Adrenal gland (tissue), 12 donors: ENCODE measurements around the gene GPR176. TPM values are rescaled to one million over a fixed set of nuclear protein-coding genes. Genes with fewer than 3 reads are reported as not detected.

ENCODE experiments used
- DNase-seq, 7 donors: peaks; one replicate each; pipeline ENCODE4 v3.0.0-alpha.2; 2019 to 2020
- H3K27ac ChIP-seq, 5 donors: fragments of 200-600 bp; sonication (generic) in 4 of 5; 1 replicate in 3 of 5; 2 replicates in 2 of 5; pipeline versions ENCODE4 v1.5.1 to v1.8.0; 2016 to 2020; ENCODE audit warnings: mild to moderate bottlenecking in 1 of 5
- H3K27me3 ChIP-seq: fragments of 200-600 bp; 2 replicates; pipeline ENCODE4 v1.8.0; 2021
- H3K36me3 ChIP-seq, 2 donors: fragments of 200-600 bp; replicated peaks in 1 of 2; 1 replicate in 1 of 2; 2 replicates in 1 of 2; pipeline versions ENCODE4 v1.5.1 to v1.8.0; 2018 to 2022
- H3K4me1 ChIP-seq, 2 donors: fragments of 200-600 bp; replicated peaks in 1 of 2; 1 replicate in 1 of 2; 2 replicates in 1 of 2; pipeline versions ENCODE4 v1.5.1 to v1.8.0; 2018 to 2021
- H3K4me3 ChIP-seq, 4 donors: fragments of 200-600 bp; sonication (generic) in 3 of 4; one replicate each; pipeline ENCODE4 v1.5.1; 2016 to 2018
- H3K9me3 ChIP-seq, 3 donors: fragments of 200-600 bp; sonication (generic) in 1 of 3; replicated peaks in 1 of 3; 1 replicate in 2 of 3; 2 replicates in 1 of 3; pipeline versions ENCODE4 v1.5.1 to v1.8.0; 2016 to 2021
- POLR2A ChIP-seq, 2 donors: fragments of 450-650 bp; IDR thresholded peaks; one replicate each; pipeline ENCODE4 v1.6.1; 2017; ENCODE audit warnings: antibody characterized with exemption in 2 of 2, mild to moderate bottlenecking in 2 of 2, moderate library complexity in 1 of 2
- WGBS, 4 donors: extraction: QIAGEN DNeasy Blood & Tissue Kit in 2 of 4; methylation state at CpG; one replicate each; pipeline versions ENCODE4 v1.1.5 to v1.1.7; 2013 to 2017; 5-methylcytosine and 5-hydroxymethylcytosine counted together
- intact Hi-C, 2 donors: fragments of 100-400 bp; cut with DNase I; formaldehyde crosslinking; loops; one replicate each; pipeline versions ENCODE4 v1.14.1 to v1.15.0; 2022 to 2023
- polyA plus RNA-seq, 3 donors: library from polyadenylated mRNA; stranded (reverse); fragments of 200-250 nt in 2 of 3; fragments of 350-450 nt in 1 of 3; fragmentation: Illumina TruSeq in 1 of 3; extraction: RNeasy Lipid Tissue Mini Kit (QIAGEN cat#74804) in 1 of 3; gene quantifications; one replicate each; pipeline ENCODE4 v1.2.3, GENCODE V29; 2013 to 2014
- total RNA-seq, 9 donors: library from RNA; depleted of rRNA in 4 of 9; stranded (reverse); fragments of >200 nt in 4 of 9; fragments of 120-200 nt in 1 of 9; fragmentation: NEBNext Ultra II Directional in 1 of 9; extraction: Animal tissue kit (Norgen Biotek cat#: 25700) in 1 of 9; gene quantifications; one replicate each; pipeline versions ENCODE4 v1.1.0 to v1.2.4, GENCODE V29; 2013 to 2023
- TF ChIP-seq, protein P1 (sequence below), 6 experiments: fragments of 450-650 bp in 4 of 6; fragments of 200-600 bp in 2 of 6; sonication (generic) in 1 of 6; IDR thresholded peaks; 1 replicate in 5 of 6; 2 replicates in 1 of 6; pipeline versions ENCODE4 v1.5.1 to v1.8.0; 2016 to 2021; ENCODE audit warnings: antibody characterized with exemption in 6 of 6, mild to moderate bottlenecking in 2 of 6, moderate library complexity in 1 of 6
- donor health status: healthy with polysubstance abuse.
- donor health status: Bipolar disorder and iron deficiency.
- donor health status: DM: yes; HTN: yes; CAD: no.
- donor health status: DM: no; HTN: no; CAD: no.
- donor health status: DM: no; HTN: no; CAD: no.
- donor health status: DM: yes; HTN: yes; CAD: no.

GPR176 gene
- total and polyA plus RNA-seq, 12 donors, result 1.4 to 12.7 (median 5.6) TPM

DNA sequence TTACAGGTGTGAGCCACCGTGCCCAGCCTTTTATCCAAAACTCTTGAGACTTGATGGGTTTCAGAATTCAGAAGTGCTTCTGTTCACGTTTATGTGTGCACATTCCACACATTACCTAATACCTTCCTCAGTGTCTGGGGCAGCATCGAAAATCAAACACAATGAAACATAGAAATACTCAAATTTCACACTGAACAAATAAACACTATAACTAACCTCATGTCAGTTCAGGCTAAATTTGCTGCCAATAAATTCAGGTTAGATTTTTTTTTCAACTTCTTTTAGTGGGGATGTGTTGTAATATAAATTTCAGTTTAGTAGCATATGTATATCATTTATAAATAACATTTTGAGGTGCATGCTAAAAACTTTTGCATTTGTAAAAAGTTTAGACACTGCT, 16.6 kb upstream of the GPR176 start:
- 81 to 90% (median 88%) methylated on average over 3 of the region's 3 CpGs for WGBS, 4 donors
- DNase-seq, result no peak
- no peak for TF ChIP-seq POLR2A (IDR thresholded peaks at IDR 0.05)
- Histone ChIP-seq H3K9me3 (no peaks in the 10 kb centered on the region), H3K27ac (no peak overlapping the region), H3K4me3 (no peak overlapping the region), H3K36me3 (no peaks in the 10 kb centered on the region), H3K27me3 (no peaks in the 10 kb centered on the region), H3K4me1 (peaks cover 0 to 16% of the 10 kb centered on the region in 2 donors)
- intact Hi-C loops, result no loop called here

DNA sequence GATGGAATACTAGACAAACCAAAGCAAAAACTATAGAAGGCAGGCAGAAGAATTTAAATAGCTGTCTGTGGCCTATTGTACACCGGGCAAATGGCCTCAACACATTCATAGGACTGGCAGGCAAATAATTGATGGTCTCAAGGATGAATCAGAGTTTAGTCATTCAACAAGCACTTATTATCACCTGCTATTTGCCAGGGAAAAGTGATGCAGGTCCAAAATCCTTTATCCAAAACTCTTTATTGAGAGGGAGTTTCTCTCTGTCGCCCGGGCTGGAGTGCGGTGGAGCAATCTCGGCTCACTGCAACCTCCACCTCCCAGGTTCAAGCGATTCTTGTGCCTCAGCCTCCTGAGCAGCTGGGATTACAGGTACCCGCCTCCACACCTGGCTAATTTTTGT, 16.1 kb upstream of the GPR176 start:
- H3K9me3 ChIP-seq, result no peaks in the 10 kb centered on the region
- peaks cover 0 to 16% of the 10 kb centered on the region in 2 donors for H3K4me1 ChIP-seq
- H3K27ac ChIP-seq, result no peak overlapping the region
- no peak overlapping the region for H3K4me3 ChIP-seq
- DNase-seq, result no peak
- H3K27me3 ChIP-seq, result no peaks in the 10 kb centered on the region
- WGBS, 4 donors, result 88 to 91% (median 91%) methylated on average over 7 of the region's 7 CpGs
- no peak for TF ChIP-seq POLR2A (IDR thresholded peaks at IDR 0.05)
- TF ChIP-seq, protein P1, sequence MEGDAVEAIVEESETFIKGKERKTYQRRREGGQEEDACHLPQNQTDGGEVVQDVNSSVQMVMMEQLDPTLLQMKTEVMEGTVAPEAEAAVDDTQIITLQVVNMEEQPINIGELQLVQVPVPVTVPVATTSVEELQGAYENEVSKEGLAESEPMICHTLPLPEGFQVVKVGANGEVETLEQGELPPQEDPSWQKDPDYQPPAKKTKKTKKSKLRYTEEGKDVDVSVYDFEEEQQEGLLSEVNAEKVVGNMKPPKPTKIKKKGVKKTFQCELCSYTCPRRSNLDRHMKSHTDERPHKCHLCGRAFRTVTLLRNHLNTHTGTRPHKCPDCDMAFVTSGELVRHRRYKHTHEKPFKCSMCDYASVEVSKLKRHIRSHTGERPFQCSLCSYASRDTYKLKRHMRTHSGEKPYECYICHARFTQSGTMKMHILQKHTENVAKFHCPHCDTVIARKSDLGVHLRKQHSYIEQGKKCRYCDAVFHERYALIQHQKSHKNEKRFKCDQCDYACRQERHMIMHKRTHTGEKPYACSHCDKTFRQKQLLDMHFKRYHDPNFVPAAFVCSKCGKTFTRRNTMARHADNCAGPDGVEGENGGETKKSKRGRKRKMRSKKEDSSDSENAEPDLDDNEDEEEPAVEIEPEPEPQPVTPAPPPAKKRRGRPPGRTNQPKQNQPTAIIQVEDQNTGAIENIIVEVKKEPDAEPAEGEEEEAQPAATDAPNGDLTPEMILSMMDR (IDR thresholded peaks at IDR 0.05), result no peak
- H3K36me3 ChIP-seq, result no peaks in the 10 kb centered on the region
- intact Hi-C loops, result no loop called here

DNA sequence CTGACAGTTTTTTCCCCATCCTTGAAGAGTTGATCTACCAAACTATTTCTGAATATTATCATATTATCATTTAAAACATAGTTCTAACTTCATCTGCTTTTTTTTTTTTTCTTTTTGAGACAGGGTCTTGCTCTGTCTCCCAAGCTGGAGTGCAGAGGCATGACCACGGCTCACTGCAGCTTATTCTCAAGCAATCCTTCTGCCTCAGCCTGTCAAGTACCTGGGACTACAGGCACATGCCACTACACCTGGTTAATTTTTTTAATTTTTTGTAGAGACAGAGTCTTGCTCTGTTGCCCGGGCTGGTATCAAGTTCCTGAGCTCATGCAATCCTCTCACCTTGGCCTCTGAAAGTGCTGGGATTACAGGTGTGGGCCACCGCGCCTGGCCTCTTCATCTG, 15.2 kb upstream of the GPR176 start:
- no peak overlapping the region for H3K4me3 ChIP-seq
- H3K4me1 ChIP-seq, result peaks cover 0 to 16% of the 10 kb centered on the region in 2 donors
- no peaks in the 10 kb centered on the region for H3K9me3 ChIP-seq
- H3K27ac ChIP-seq, result no peak overlapping the region
- no peak for DNase-seq
- intact Hi-C loops, result no loop called here
- H3K36me3 ChIP-seq, result no peaks in the 10 kb centered on the region
- H3K27me3 ChIP-seq, result no peaks in the 10 kb centered on the region
- no peak for TF ChIP-seq POLR2A (IDR thresholded peaks at IDR 0.05)
- WGBS, 4 donors, result 93 to 98% (median 94%) methylated on average over 4 of the region's 4 CpGs

DNA sequence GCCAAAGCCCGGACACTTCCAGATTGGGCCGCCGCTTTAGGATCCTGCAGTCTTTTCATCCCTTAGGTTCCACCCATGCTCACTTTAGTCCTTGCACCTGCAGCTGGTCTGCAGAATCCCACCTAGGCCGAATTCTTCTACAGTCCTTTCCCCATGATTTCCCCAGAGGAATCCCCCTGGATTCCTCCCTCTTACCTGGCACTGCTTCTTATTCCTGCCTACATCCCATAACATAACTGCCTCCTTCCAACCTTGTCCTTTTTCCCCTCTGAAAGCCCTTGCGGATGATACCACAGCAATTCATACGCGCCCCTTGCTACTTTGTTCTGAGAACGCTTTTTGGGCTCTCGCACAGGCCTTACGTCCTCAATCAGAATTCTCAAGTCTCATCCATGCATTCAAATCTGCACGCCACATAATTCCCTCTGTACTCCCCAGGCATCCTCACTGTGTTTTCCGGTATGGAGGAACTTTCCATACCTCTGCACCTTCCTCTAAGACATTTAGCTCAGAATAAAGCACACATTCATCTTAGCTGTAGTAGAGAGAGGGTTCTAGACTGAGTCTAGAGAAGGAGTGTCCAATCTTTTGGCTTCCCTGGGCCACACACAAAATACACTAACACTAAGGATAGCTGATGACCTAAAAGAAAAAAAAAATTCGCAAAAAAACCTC, 14.5 kb upstream of the GPR176 start:
- Histone ChIP-seq H3K36me3 (no peaks in the 10 kb centered on the region), H3K27me3 (no peaks in the 10 kb centered on the region), H3K4me3 (peak overlapping the region in 3 of 4 donors; percentile 33 to 69 (median 46)), H3K9me3 (no peaks in the 10 kb centered on the region), H3K4me1 (peaks cover 0 to 16% of the 10 kb centered on the region in 2 donors), H3K27ac (peak overlapping the region in 4 of 5 donors; percentile 79 to 90 (median 89))
- 34 to 36% (median 35%) methylated on average over 13 of the region's 13 CpGs for WGBS, 4 donors
- DNase-seq, result no peak
- intact Hi-C loops, result no loop called here
- no peak for TF ChIP-seq POLR2A (IDR thresholded peaks at IDR 0.05)
- TF ChIP-seq, protein P1 (IDR thresholded peaks at IDR 0.05), result no peak

DNA sequence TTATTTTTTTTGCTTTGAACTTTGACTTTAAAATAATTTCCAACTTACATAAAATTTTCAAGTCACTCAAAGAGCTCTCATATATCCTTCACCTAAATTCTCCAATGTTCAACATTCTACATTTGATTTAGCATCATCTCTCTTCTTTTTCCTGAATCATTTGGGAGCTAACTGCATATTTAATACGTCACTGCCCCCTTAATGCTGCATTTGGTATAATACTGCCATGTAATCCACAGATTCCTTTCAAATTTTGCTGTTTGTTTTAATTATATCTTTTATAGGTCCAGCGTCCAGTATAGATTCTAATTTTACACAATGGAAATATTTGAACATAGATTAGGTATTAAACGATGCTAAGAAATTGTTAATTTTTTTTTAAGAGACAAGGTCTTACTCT, 11.5 kb upstream of the GPR176 start:
- intact Hi-C loops, result no loop called here
- no peaks in the 10 kb centered on the region for H3K27me3 ChIP-seq
- no peaks in the 10 kb centered on the region for H3K36me3 ChIP-seq
- no peak for DNase-seq
- H3K27ac ChIP-seq, result no peak overlapping the region
- no peak for TF ChIP-seq POLR2A (IDR thresholded peaks at IDR 0.05)
- TF ChIP-seq, protein P1 (IDR thresholded peaks at IDR 0.05), result peak in 1 of 6 experiments; percentile 8
- no peaks in the 10 kb centered on the region for H3K9me3 ChIP-seq
- WGBS, 4 donors, result 61 to 76% (median 71%) methylated on average over 3 of the region's 3 CpGs
- peaks cover 0 to 16% of the 10 kb centered on the region in 2 donors for H3K4me1 ChIP-seq
- no peak overlapping the region for H3K4me3 ChIP-seq
